Measurements from ENCODE around the gene DCLRE1C.
"Not testable (repeated sequence)": the region's sequence is repeated elsewhere in the genome, so short reads cannot be mapped to it uniquely, and the experiment has no call there.

The DCLRE1C gene

GRCh38 chr10:14879124-14879927 lies 74.6 kb downstream of the DCLRE1C start:
- no peak for DNase-seq

GRCh38 chr10:14878266-14879123 lies 75.4 kb downstream of the DCLRE1C start, which contains the start of gene SUV39H2:
Gene SUV39H2 (plus strand): TSS chr10:14878866. CDS start chr10:14878889, 23 bp downstream.
- DNase-seq = peak; percentile 96

- DNase-seq = no peak
These were observed 77.1 kb downstream of the DCLRE1C start for GRCh38 chr10:14876764-14877163.

- DNase-seq = no peak
These were observed 78.0 kb downstream of the DCLRE1C start for GRCh38 chr10:14875941-14876340.

GRCh38 chr10:14873090-14873760 lies 80.7 kb downstream of the DCLRE1C start:
- DNase-seq = no peak

GRCh38 chr10:14864871-14865270 lies 89.0 kb downstream of the DCLRE1C start:
- DNase-seq = not testable (repeated sequence)

- DNase-seq = not testable (repeated sequence)
These were observed 89.4 kb downstream of the DCLRE1C start for GRCh38 chr10:14864466-14864865.

GRCh38 chr10:14860791-14861190 lies 93.1 kb downstream of the DCLRE1C start:
- no peak for DNase-seq

- DNase-seq = no peak
These were observed 94.1 kb downstream of the DCLRE1C start for GRCh38 chr10:14859775-14860174.

- DNase-seq = no peak
These were observed 94.9 kb downstream of the DCLRE1C start for GRCh38 chr10:14859043-14859442.

- DNase-seq = no peak
These were observed 95.4 kb downstream of the DCLRE1C start for GRCh38 chr10:14858338-14858960.

GRCh38 chr10:14855453-14855852 lies 98.4 kb downstream of the DCLRE1C start:
- DNase-seq = no peak

- DNase-seq = no peak
These were observed 101.7 kb downstream of the DCLRE1C start for GRCh38 chr10:14852236-14852635.

Measured in midbrain (tissue), 1 donor.